Endometrial microvascular endothelial cells (primary cell): Measurements from ENCODE around the gene LY86. TPM values are rescaled to one million over a fixed set of nuclear protein-coding genes. Genes with fewer than 3 reads are reported as not detected.
"Not testable (repeated sequence)": the region's sequence is repeated elsewhere in the genome, so short reads cannot be mapped to it uniquely, and the experiment has no call there.

ENCODE experiments used
- in situ Hi-C: cut with HindIII; loops from 2 replicates; pipeline ENCODE4 v1.10.0; 2017; ENCODE audit warnings: low sequenced_read_pairs, low pct_unique_long_range_greater_than_20kb; ENCODE audit errors: inconsistent ontology term
- total RNA-seq: library from RNA; depleted of rRNA; stranded (reverse); fragments of >200 nt; gene quantifications from one replicate; pipeline ENCODE4 v1.2.3, GENCODE V29; 2015; ENCODE audit errors: inconsistent ontology term

The LY86 gene
- total RNA-seq, 1 donor from 2014 or later, result not detected

DNA sequence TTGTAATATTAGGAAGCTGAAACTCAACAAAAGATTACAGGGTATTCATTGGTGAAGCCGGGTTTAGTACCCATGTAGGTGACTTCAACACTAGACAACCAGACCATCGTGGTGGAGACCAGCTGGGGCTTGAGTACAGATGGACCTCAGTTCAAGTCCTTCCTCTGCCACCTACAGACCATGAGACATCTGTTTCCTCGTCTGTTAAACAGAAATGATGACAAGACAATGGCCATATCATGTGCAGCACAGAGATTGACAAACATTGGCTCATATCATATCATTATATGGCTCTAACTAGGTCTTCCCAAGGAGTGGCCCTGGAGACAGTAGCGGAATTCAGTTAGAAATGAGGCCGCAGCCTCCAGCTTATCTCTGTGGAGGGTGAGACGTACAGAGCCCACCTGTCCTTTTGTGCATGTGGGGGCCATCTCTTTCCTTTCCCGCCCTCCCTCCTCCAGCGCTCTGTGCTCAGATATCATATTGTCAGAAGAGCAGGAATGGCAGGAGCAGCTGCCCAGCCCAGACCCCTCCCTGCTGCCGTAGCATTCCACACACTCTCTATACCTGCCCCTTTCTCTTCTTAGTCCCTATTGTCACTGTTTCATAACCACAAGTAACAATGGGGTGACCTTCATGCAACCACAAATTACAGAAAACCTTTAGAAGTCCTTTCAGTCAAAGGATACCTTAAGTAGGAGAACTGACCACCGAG is 75.1 kb downstream of the LY86 start:
- in situ Hi-C loops, result no loop called here

DNA sequence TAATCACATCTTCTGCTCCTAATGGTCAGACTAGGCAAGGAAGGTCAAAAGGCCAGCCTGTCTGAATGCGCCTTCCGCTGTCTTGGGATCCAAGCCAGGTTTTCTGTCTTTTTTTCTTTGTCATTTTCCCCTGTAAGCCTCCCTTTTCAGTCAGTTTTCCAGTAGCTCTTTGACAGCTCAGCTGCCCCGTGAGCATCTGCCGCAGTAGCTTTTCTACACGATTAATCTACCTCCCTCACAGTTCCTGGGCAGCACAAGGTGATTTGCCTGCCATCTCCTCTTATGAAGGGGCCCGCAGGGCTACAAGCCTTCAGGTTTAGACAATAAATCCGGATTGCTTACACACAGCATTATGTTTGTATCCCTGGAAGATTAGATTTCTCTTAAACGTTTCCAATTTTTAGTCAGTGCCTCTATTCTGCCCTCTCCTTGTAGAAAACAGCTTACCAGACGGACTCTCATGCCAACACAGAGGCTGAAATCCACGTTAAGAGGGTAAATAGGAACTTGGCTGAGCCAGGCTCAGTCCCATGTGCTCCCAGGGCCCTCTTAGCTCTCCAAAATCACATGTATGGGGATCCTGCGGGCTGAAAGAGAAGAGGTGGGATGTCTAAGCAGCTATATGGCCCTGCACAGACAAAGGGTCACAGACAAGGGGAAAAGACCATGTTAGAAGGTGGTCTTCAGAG is 77.2 kb downstream of the LY86 start:
- in situ Hi-C loops, result no loop called here

DNA sequence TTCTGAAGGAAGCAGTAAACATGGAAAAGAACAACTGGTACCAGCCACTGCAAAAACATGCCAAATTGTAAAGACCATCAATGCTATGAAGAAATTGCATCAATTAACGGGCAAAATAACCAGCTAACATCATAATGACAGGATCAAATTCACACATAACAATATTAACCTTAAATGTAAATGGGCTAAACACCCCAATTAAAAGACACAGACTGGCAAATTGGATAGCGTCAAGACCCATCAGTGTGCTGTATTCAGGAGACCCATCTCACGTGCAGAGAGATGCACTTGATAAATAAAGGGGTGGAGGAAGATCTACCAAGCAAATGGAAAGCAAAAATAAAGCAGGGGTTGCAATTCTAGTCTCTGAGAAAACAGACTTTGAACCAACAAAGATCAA is 81.6 kb downstream of the LY86 start:
- in situ Hi-C loops, result not testable (repeated sequence)

DNA sequence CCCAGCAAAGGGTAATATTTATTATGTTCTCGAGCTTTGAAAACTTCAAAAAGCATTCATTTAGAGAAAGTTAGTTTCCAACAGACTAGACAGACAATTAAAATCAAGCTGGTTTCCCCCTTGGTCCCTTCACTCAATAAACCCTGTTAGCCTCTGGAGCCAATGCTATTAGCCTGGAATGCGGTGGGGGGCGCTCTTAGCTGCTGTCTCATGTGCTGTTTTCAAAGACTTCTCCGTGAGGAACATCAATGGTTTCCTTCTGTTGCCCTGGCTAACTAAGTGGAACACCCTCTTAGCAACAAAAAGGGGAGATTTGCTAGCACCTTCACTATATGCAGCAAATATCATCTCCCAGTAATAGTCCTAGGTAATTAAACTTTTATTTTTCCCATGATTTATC is 86.4 kb downstream of the LY86 start:
- in situ Hi-C loops, result no loop called here

DNA sequence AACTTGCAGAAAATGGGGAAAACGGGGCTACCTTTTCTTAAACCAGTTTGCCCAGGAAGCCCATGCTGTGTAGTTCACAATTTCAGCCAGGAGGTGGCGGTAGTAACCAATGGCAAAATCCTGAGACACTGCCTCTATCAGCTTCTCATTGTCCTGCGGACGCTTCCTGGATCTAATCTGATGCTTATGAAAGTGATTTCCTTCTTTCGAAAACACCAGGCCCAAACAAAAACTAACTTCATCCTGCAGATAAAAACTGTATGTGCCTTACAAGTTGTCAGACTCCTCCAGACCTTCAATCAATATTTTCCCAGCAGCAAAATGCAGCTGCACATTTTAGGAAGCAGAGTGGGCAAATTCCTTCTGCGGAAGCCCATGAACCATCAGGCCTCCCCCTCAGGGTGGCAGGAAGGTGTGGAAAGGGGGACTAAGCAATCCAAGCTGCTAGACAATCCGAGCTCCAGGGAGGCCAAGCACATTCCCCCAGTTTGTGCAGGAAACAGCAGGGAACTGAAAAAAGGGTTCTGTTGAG is 88.5 kb downstream of the LY86 start:
- in situ Hi-C loops, result no loop called here

DNA sequence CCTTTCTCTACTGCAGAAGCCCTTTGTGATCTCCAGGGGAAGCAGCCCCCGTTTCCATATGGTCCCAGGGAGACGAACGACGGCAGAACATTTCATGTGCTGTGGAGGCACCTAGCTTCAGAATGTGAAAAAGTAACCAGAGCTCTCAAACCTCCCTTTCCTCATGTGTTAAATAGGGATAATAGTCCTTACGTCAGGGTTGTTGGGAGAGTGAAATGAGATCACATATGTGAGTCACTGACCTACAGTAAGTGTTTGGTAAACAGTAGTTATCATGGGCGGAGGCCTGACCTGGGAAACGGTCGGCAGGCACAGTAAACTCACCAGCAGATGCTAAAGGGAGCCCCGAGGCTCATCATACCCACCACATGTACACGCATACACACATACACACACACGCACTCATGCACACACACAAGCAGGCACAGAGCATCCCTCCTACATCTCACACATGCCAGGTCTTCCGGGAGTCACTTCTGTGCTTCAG is 89.7 kb downstream of the LY86 start:
- in situ Hi-C loops, result no loop called here

DNA sequence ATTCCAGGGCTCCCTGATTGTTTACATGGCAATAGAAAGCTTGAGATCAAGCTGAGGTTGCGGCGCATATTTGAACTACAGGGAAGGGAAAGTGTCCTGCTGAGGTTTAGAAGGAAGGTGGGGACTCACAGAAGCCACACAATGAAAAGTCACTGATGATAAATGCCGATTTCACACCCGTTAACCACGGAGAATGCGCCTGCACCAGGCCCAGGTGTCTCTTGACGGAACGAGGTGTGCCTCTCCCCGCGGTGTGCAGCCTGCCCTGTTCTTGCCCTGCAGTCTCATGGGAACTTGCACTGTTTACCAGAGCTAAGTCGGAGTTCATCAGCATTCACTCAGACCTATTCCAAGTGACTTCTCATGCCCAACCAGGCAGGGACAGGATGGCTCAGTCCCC is 90.3 kb downstream of the LY86 start:
- in situ Hi-C loops, result no loop called here

DNA sequence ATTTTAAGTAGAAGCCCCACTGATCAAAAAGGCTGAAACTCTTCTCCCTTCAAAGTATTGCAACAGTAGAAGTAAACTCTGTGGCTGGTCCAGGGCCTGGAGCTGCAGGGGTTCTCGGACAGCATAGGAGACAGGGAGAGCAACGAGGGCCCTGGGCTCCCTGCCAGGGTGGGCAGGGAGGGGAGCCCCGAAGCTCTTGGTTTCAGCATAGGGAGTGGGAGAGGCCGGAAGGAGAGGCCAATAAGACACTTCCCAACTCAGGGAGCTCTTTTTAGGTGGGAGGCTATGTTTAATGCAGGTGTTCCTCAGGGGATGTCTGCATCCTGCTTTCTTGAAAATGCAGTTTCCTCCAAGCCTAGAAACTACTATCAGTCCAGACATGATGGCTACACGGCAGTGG is 91.1 kb downstream of the LY86 start:
- in situ Hi-C loops, result no loop called here

DNA sequence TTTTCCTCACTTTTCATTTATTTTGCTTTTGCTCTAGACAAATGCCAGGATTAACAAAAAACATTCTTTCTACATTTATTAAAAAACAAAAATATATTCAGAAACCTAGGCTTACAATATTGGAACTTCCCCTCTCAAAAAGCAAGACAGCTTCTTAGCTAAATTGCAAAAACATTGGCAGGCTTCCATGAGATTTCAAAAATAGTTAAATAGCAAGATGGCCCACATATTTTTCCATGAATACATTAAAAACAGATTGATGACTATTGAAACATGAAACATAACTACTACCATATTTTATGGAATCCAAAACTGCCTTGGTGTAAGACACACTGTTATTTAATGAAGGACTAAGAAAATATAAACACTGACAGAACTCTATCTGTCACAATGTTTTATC is 92.0 kb downstream of the LY86 start:
- in situ Hi-C loops, result no loop called here

DNA sequence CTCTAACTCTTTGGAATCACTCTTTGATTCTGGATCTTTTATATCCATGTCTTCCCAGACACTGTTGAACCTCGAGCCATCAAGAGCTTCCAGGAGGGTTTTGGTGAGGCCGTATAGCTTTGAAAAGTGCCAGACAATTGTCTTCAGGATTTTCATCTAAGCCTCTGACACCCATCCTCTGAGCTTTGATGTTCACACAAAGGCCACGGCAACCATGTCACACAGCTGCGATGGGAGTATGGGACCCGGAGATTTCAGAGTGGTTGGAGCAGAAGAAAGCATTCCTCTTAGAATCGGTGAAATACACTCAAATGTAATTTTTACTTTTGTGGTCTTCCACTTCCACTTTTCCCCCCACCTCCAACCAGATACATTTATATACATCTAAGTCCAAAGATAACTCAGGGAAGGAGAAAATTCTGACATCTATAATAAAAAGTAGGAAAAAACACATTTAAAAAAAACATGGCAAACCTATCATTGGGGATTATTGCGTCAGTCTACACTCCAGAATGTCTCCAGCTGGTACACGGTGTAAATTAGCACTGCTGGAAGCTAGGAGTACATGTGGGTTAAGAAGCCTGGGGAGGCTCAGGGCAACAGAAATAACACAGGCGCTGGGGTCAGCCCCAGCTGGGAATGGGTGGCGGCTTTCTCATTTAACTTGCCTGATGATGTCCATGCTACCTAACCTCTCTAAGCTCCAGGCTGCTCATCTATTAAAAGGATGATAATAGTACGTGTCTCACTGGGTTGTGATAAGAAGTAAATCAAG is 92.7 kb downstream of the LY86 start:
- in situ Hi-C loops, result no loop called here

DNA sequence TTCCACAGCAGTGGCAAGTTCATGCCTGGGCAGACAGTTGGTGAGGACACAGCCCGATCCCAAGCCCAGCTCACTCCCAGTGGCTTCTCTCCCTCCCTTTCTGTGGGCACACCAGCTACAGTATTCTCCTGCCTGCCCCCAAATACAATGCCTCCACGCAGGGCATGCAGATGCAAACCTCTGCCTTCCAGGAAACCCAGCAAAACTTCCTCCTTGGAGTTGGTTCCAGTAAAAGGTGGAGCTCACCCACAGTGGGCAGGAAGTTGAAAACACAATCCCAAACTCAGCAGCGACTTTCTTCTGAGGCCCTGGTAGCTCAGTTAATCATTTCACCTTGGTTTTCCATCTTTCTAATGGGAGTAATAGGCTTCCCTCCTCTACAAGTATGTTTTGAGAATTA is 93.7 kb downstream of the LY86 start:
- in situ Hi-C loops, result no loop called here

DNA sequence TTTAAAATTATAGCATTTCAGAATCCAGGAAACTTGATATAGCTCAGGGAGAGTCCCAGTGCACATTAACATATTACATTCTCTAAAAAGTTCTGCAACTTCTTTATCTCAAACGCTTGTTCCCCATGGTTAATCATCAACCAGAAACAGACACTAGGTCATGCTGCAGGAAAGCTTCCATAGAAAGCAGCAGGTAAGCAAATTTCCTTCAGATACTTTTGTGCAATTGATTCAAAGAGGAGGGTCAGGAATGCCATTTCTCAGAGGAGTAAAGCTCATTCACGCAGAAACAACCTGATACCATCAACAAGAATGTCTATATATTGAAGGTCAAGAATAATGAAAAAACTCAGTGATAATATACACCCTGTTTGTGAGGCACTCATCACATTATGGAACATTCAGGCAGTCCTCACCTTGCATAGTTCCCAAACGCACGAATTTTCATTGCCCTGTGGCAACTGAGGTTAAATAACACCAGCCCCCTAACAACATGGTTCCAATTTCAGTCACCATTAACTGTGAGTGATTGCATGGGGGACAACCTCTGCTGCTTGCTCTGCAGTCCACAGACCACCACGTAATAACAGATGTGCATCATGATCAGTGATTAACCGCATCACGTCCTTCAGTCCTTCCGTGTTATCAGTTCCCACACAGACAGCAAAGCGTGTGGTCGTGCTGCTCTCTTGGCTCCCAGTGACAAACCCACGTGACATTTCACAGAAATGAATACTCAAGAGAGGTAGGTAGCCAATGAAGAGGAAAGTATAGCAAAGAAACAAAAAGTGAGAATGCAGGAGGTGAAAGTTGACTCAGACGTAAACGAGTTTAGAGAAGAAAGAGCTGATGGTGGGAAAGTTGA is 95.7 kb downstream of the LY86 start:
- in situ Hi-C loops, result no loop called here

DNA sequence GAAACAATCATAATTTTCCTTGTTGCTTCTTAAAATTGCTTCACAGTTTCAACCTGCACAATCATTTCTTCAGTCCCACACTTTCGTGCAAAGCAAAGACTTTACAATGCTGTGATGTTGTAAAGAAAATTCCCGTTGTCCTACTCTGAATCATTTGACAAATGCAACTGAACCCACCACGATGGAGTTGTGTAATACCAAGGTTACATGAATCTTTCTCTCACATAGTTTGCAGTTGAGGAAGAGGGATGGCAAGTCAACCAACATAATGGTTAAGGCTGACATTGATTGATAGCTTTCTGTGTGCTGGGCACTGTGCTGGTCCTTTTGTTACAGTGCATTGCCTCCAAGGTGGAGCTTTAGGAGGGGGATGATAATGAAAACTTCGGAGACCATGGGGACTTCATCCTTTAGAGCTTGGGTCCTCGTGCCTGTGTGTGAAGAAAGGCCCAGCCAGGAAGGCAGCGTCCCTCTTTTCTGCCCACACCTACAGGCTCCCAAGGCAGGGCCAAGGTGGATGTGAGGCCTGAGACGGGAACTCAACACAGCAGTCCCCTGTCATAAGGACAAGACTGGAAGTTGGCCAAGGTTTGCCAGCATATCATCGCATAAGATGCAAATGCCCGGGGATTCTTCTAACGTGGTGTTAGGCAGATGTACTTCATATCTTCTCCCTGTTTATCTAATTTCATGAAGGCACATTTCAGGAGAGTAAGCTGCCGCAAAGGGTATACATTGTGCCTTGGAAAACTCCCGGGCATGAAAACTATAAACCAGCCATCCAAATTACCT is 96.9 kb downstream of the LY86 start:
- in situ Hi-C loops, result no loop called here

DNA sequence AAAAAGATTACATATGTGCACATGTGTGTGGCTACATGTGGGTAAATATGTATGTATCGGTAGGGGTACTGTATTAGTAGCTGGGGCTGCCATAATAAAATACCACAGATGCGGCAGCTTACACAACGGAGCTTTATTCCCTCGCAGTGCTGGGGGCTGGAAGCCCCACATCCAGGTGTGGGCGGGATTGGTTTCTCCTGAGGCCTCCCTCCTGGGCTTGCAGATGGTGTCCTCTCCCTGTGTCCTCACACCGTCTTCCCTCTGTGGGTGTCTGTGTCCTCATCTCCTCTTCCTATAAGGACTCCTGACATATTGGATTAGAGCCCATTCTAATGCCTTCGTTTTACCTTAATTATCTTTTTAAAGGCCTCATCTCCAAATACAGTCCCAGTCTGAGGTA is 97.7 kb downstream of the LY86 start:
- in situ Hi-C loops, result no loop called here

DNA sequence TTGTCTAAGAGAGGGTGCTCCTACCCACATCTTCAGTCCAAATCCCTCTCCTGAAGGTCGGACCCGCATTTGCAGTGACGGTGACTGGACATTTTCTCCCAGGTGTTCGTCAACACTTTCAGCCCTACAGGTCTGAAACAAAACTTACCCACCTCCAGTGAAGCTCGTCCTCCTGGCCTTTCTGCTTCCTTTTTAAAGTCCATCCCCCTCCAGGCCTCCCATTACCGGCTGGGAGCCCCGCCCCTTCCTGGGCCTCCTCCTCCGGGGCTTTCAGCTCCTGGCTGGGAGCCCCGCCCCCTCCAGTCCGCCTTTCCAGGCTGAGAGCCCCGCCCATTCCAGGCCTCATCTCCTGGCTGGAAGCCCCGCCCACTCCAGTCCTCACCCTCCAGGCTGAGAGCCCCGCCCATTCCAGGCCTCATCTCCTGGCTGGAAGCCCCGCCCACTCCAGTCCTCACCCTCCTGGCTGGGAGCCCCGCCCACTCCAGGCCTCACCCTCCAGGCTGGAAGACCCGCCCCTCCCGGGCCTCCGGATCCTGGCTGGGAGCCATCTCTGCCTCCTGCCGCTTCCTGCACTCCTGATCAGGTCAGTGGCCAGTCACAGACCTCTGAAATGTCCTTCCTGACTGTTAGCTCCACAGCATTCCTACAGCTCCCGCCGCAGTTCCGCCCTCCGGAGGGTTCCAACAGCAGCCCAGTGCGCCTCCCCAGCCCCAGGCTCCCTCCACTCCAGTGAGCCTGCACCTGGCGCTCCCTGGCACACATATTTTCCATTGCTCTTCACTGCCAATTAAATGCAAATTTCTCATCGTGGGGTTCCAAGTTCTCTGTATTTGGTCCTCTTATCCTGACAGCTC is 98.5 kb downstream of the LY86 start:
- in situ Hi-C loops, result no loop called here

DNA sequence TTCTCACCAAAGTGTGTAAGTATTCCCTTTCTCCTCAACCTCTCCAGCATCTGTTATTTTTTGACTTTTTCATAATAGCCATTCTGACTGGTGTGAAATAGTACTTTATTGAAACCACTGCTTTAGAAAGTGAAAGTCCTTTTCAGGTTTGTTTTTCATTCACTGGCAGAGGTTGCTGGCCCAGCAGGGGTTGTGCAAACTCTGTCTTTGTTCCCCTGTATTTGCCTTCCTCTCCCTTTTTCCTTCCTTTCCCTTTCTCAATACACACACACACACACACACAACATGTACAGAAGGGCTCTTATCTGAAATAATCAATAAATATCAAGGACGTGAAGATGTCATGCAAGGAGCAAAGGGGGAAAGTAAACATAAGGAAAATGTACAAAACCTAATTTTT is 99.8 kb downstream of the LY86 start:
- in situ Hi-C loops, result no loop called here

DNA sequence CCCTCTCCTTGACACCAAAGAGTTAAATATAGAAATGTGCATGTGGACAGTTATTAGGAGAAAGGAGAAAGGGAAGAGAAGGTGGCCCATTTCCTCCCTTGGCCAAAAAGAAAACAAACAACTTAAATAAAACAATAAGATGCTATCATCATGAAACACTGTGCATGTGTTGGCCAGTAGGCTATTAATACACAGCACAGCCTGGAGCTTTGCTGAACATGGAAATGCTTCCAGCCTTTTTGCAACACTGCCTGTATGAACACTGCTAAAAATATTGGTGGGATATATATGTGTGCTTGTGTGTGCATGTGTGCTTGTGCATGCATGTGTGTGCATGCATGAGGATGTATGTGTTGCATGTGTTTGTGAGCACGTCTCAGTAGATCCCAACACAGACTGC is 100.4 kb downstream of the LY86 start:
- in situ Hi-C loops, result no loop called here
